Urinary bladder (tissue), 4 donors: ENCODE measurements around the gene TRPV4. TPM values are rescaled to one million over a fixed set of nuclear protein-coding genes. Genes with fewer than 3 reads are reported as not detected.

Source experiments
- DNase-seq: peaks from one replicate; pipeline ENCODE4 v3.0.0-alpha.2; 2015; ENCODE audit errors: extremely low spot score
- H3K27ac ChIP-seq: one replicate; pipeline ENCODE4 v1.5.1; 2013; ENCODE audit warnings: low read depth, mild to moderate bottlenecking, moderate library complexity
- H3K36me3 ChIP-seq: one replicate; pipeline ENCODE4 v1.6.1; 2013; ENCODE audit warnings: mild to moderate bottlenecking, moderate library complexity; ENCODE audit not compliant: insufficient read depth
- H3K4me1 ChIP-seq: one replicate; pipeline ENCODE4 v1.6.1; 2013; ENCODE audit warnings: mild to moderate bottlenecking, moderate library complexity; ENCODE audit not compliant: insufficient read depth
- H3K4me3 ChIP-seq: one replicate; pipeline ENCODE4 v1.5.1; 2013; ENCODE audit warnings: low read depth, low read length
- WGBS: extraction: QIAGEN DNeasy Blood & Tissue Kit; methylation state at CpG from one replicate; pipeline ENCODE4 v1.1.7; 2013; 5-methylcytosine and 5-hydroxymethylcytosine counted together
- polyA plus RNA-seq: library from polyadenylated mRNA; stranded (reverse); fragments of 200-250 nt; gene quantifications from one replicate; pipeline ENCODE4 v1.2.3, GENCODE V29; 2013
- total RNA-seq: library from RNA; depleted of rRNA; stranded (reverse); fragments of >200 nt; gene quantifications from one replicate; pipeline ENCODE4 v1.2.3, GENCODE V29; 2014
- donor health status: healthy with polysubstance abuse.
- donor health status: healthy.

Gene TRPV4
- total and polyA plus RNA-seq, 2 donors, result 0.90 to 1.2 TPM

GRCh38 chr12:109844983-109845823, 12.0 kb upstream of the TRPV4 start:
- no peak for DNase-seq
- H3K4me1 ChIP-seq, result no peaks in the 10 kb centered on the region
- H3K36me3 ChIP-seq, result no peaks in the 10 kb centered on the region
- 12% methylated on average over 30 of the region's 30 CpGs for WGBS
- no peak overlapping the region for H3K4me3 ChIP-seq
- no peak overlapping the region for H3K27ac ChIP-seq

GRCh38 chr12:109844091-109844490, 10.9 kb upstream of the TRPV4 start:
- DNase-seq, result no peak
- Histone ChIP-seq H3K36me3 (no peaks in the 10 kb centered on the region), H3K4me3 (no peak overlapping the region), H3K4me1 (no peaks in the 10 kb centered on the region), H3K27ac (no peak overlapping the region)
- WGBS, result 83% methylated on average over 5 of the region's 5 CpGs

GRCh38 chr12:109842021-109842420, 8.8 kb upstream of the TRPV4 start:
- no peak overlapping the region for H3K4me3 ChIP-seq
- WGBS, result 78% methylated on average over 5 of the region's 5 CpGs
- H3K27ac ChIP-seq, result no peak overlapping the region
- H3K36me3 ChIP-seq, result no peaks in the 10 kb centered on the region
- DNase-seq, result no peak
- H3K4me1 ChIP-seq, result no peaks in the 10 kb centered on the region

- no peak for DNase-seq
- Histone ChIP-seq H3K36me3 (no peaks in the 10 kb centered on the region), H3K27ac (no peak overlapping the region), H3K4me3 (no peak overlapping the region), H3K4me1 (no peaks in the 10 kb centered on the region)
- 86% methylated on average over 9 of the region's 9 CpGs for WGBS
These were observed 8.2 kb upstream of the TRPV4 start for GRCh38 chr12:109841356-109841755.

- no peak for DNase-seq
- Histone ChIP-seq H3K36me3 (no peaks in the 10 kb centered on the region), H3K4me1 (no peaks in the 10 kb centered on the region), H3K27ac (no peak overlapping the region), H3K4me3 (no peak overlapping the region)
- 60% methylated on average over 7 of the region's 7 CpGs for WGBS
These were observed 7.3 kb upstream of the TRPV4 start for GRCh38 chr12:109840305-109841074.

GRCh38 chr12:109839444-109839843, 6.2 kb upstream of the TRPV4 start:
- DNase-seq, result no peak
- Histone ChIP-seq H3K4me3 (no peak overlapping the region), H3K4me1 (no peaks in the 10 kb centered on the region), H3K27ac (no peak overlapping the region), H3K36me3 (no peaks in the 10 kb centered on the region)
- 73% methylated on average over 6 of the region's 6 CpGs for WGBS

GRCh38 chr12:109836916-109837315, 3.7 kb upstream of the TRPV4 start:
- Histone ChIP-seq H3K4me1 (no peaks in the 10 kb centered on the region), H3K4me3 (no peak overlapping the region), H3K27ac (no peak overlapping the region), H3K36me3 (no peaks in the 10 kb centered on the region)
- 52% methylated on average over 3 of the region's 3 CpGs for WGBS
- no peak for DNase-seq

GRCh38 chr12:109835827-109836226, 2.6 kb upstream of the TRPV4 start:
- 94% methylated on average over 4 of the region's 4 CpGs for WGBS
- DNase-seq, result no peak
- Histone ChIP-seq H3K36me3 (no peaks in the 10 kb centered on the region), H3K4me3 (no peak overlapping the region), H3K4me1 (no peaks in the 10 kb centered on the region), H3K27ac (no peak overlapping the region)

GRCh38 chr12:109832541-109833306, 474 bp downstream of the TRPV4 start:
- H3K4me3 ChIP-seq, result peak overlapping the region; percentile 51
- no peaks in the 10 kb centered on the region for H3K4me1 ChIP-seq
- H3K27ac ChIP-seq, result no peak overlapping the region
- H3K36me3 ChIP-seq, result no peaks in the 10 kb centered on the region
- WGBS, result 19% methylated on average over 31 of the region's 31 CpGs
- DNase-seq, result no peak

GRCh38 chr12:109831929-109832328, 1.3 kb downstream of the TRPV4 start:
- H3K4me1 ChIP-seq, result no peaks in the 10 kb centered on the region
- no peak overlapping the region for H3K4me3 ChIP-seq
- H3K36me3 ChIP-seq, result no peaks in the 10 kb centered on the region
- H3K27ac ChIP-seq, result no peak overlapping the region
- 83% methylated on average over 9 of the region's 9 CpGs for WGBS
- DNase-seq, result no peak

GRCh38 chr12:109831365-109831764, 1.8 kb downstream of the TRPV4 start:
- 89% methylated on average over 6 of the region's 6 CpGs for WGBS
- no peak overlapping the region for H3K27ac ChIP-seq
- no peak for DNase-seq
- no peaks in the 10 kb centered on the region for H3K36me3 ChIP-seq
- no peak overlapping the region for H3K4me3 ChIP-seq
- H3K4me1 ChIP-seq, result no peaks in the 10 kb centered on the region

GRCh38 chr12:109830718-109831117, 2.5 kb downstream of the TRPV4 start:
- no peak for DNase-seq
- Histone ChIP-seq H3K4me1 (no peaks in the 10 kb centered on the region), H3K27ac (no peak overlapping the region), H3K36me3 (no peaks in the 10 kb centered on the region), H3K4me3 (no peak overlapping the region)
- 69% methylated on average over 2 of the region's 2 CpGs for WGBS

GRCh38 chr12:109830267-109830666, 2.9 kb downstream of the TRPV4 start:
- Histone ChIP-seq H3K27ac (no peak overlapping the region), H3K36me3 (no peaks in the 10 kb centered on the region), H3K4me3 (no peak overlapping the region), H3K4me1 (no peaks in the 10 kb centered on the region)
- WGBS, result 77% methylated on average over 2 of the region's 2 CpGs
- DNase-seq, result no peak
